SK-N-SH (cell line): Measurements from ENCODE around the gene TTF2. TPM values are rescaled to one million over a fixed set of nuclear protein-coding genes. Genes with fewer than 3 reads are reported as not detected.

ENCODE experiments used
- CTCF ChIA-PET: fragments of 300-600, 350-600 bp; formaldehyde crosslinking; extraction: SDS; loops from one replicate; lab custom pipeline; 2021; lab: Yijun Ruan, JAX
- POLR2A ChIA-PET: fragments of 350-600 bp; sonication (Branson Sonifier 250); formaldehyde crosslinking; extraction: SDS; loops from one replicate; lab custom pipeline; 2020; ENCODE audit warnings: antibody characterized with exemption, inconsistent platforms; lab: Yijun Ruan, JAX
- DNase-seq: peaks from one replicate; pipeline ENCODE4 v3.0.0; 2012
- H2AFZ ChIP-seq: fragments of 200-600 bp; sonication (generic); 2 replicates; pipeline ENCODE4 v1.8.1; 2016; ENCODE audit warnings: antibody characterized with exemption, mild to moderate bottlenecking, low read depth
- H3F3A ChIP-seq: fragments of 200-600 bp; sonication (generic); replicated peaks from 2 replicates; pipeline ENCODE3; 2016; ENCODE audit warnings: antibody characterized with exemption, mild to moderate bottlenecking; ENCODE audit not compliant: insufficient read depth
- H3K27ac ChIP-seq, 2 experiments: fragments of 200-500 bp in 1 of 2; fragments of 200-600 bp in 1 of 2; sonication (Bioruptor generic) in 1 of 2; sonication (generic), shearing (Covaris generic) in 1 of 2; 2 replicates each; pipeline versions ENCODE4 v1.5.1 to v1.6.1; 2014 to 2016; ENCODE audit warnings: low read depth in 2 of 2, inconsistent platforms in 1 of 2, low read length in 1 of 2, mild to moderate bottlenecking in 1 of 2, mixed read lengths in 1 of 2
- H3K27me3 ChIP-seq: fragments of 200-600 bp; sonication (generic), shearing (Covaris generic); 2 replicates; pipeline ENCODE4 v1.6.1; 2016; ENCODE audit warnings: mixed run types; ENCODE audit not compliant: insufficient read depth
- H3K36me3 ChIP-seq, 2 experiments: fragments of 200-500 bp in 1 of 2; fragments of 200-600 bp in 1 of 2; sonication (Bioruptor generic) in 1 of 2; sonication (generic) in 1 of 2; replicated peaks in 1 of 2; 2 replicates each; pipeline versions ENCODE3 to v1.5.1; 2014 to 2016; ENCODE audit warnings: low read length in 1 of 2, mild to moderate bottlenecking in 1 of 2; ENCODE audit not compliant: insufficient read depth in 2 of 2, control insufficient read depth in 1 of 2
- H3K4me1 ChIP-seq, 2 experiments: fragments of 200-500 bp in 1 of 2; fragments of 200-600 bp in 1 of 2; sonication (Bioruptor generic) in 1 of 2; sonication (generic), shearing (Covaris generic) in 1 of 2; 2 replicates each; pipeline versions ENCODE4 v1.5.1 to v1.6.1; 2014 to 2016; ENCODE audit warnings: low read depth in 1 of 2, low read length in 1 of 2, mixed run types in 1 of 2; ENCODE audit not compliant: insufficient read depth in 2 of 2, control insufficient read depth in 1 of 2
- H3K4me2 ChIP-seq: fragments of 200-600 bp; sonication (generic), shearing (Covaris generic); 2 replicates; pipeline ENCODE4 v1.6.1; 2017; ENCODE audit warnings: mixed run types
- H3K4me3 ChIP-seq, 2 experiments: fragments of 200-500 bp in 1 of 2; fragments of 200-600 bp in 1 of 2; sonication (Bioruptor generic) in 1 of 2; sonication (generic), shearing (Covaris generic) in 1 of 2; 2 replicates each; pipeline versions ENCODE4 v1.5.1 to v1.8.1; 2014 to 2016; ENCODE audit warnings: low read depth in 2 of 2, inconsistent platforms in 1 of 2, low read length in 1 of 2, mild to moderate bottlenecking in 1 of 2, mixed read lengths in 1 of 2, moderate library complexity in 1 of 2
- H3K79me2 ChIP-seq: fragments of 200-600 bp; sonication (generic); 2 replicates; pipeline ENCODE4 v1.8.1; 2017; ENCODE audit warnings: mild to moderate bottlenecking; ENCODE audit not compliant: insufficient read depth
- H3K9ac ChIP-seq: fragments of 200-600 bp; sonication (generic); 2 replicates; pipeline ENCODE4 v1.6.1; 2017; ENCODE audit warnings: mixed run types
- H3K9me2 ChIP-seq: fragments of 200-600 bp; sonication (generic); 2 replicates; pipeline ENCODE4 v1.6.1; 2017; ENCODE audit warnings: mixed run types
- H3K9me3 ChIP-seq: fragments of 200-600 bp; sonication (generic); 2 replicates; pipeline ENCODE4 v1.6.1; 2017; ENCODE audit warnings: mixed run types, mild to moderate bottlenecking, moderate library complexity
- H4K20me1 ChIP-seq: fragments of 200-600 bp; sonication (generic); 2 replicates; pipeline ENCODE4 v1.6.1; 2017; ENCODE audit warnings: mild to moderate bottlenecking, mixed run types; ENCODE audit not compliant: insufficient read depth
- ELF1 ChIP-seq: IDR thresholded peaks from 2 replicates; pipeline ENCODE4 v1.4.0; 2012
- EZH2phosphoT487 ChIP-seq: fragments of 200-600 bp; sonication (generic); IDR thresholded peaks from 2 replicates; pipeline ENCODE4 v1.6.1; 2017; ENCODE audit warnings: low read depth, mixed run types, mild to moderate bottlenecking, antibody characterized with exemption, moderate library complexity, borderline replicate concordance
- GATA2 ChIP-seq: sonication (generic); formaldehyde crosslinking; IDR thresholded peaks from 2 replicates; pipeline ENCODE4 v1.5.0; 2020; ENCODE audit warnings: mild to moderate bottlenecking, missing genetic modification reagents
- JUND ChIP-seq: IDR thresholded peaks from 2 replicates; pipeline ENCODE4 v1.4.0; 2012
- MXI1 ChIP-seq: IDR thresholded peaks from 2 replicates; pipeline ENCODE4 v1.6.1; 2012; ENCODE audit warnings: mild to moderate bottlenecking, low read depth, low read length, improper control_type of control experiment
- NRF1 ChIP-seq: IDR thresholded peaks from 2 replicates; pipeline ENCODE4 v1.6.1; 2012; ENCODE audit warnings: low read depth, mild to moderate bottlenecking, low read length
- RAD21 ChIP-seq: IDR thresholded peaks from 2 replicates; pipeline ENCODE4 v1.6.1; 2012; ENCODE audit warnings: mild to moderate bottlenecking, low read length
- RXRA ChIP-seq: IDR thresholded peaks from 2 replicates; pipeline ENCODE4 v1.4.0; 2012; ENCODE audit warnings: low read depth, mild to moderate bottlenecking, borderline replicate concordance
- TAF1 ChIP-seq: IDR thresholded peaks from 2 replicates; pipeline ENCODE4 v1.6.1; 2012; ENCODE audit warnings: low read depth, mild to moderate bottlenecking, low read length, moderate library complexity, borderline replicate concordance
- YY1 ChIP-seq: IDR thresholded peaks from 2 replicates; pipeline ENCODE4 v1.4.0; 2012; ENCODE audit warnings: low read depth, mild to moderate bottlenecking
- WGBS: methylation state at CpG from one replicate; pipeline ENCODE4 v1.1.6; 2017; ENCODE audit warnings: low lambda C conversion rate; 5-methylcytosine and 5-hydroxymethylcytosine counted together
- polyA plus RNA-seq, 3 experiments: library from polyadenylated mRNA; depleted of rRNA; stranded (reverse); fragments of >200 nt; gene quantifications; 2 replicates each; pipeline ENCODE4 v1.2.3, GENCODE V29; 2012
- TF ChIP-seq, protein P1 (sequence below): fragments of 150-350 bp; IDR thresholded peaks from 2 replicates; pipeline ENCODE4 v1.6.1; 2016; ENCODE audit warnings: mild to moderate bottlenecking, low read depth, low read length
- TF ChIP-seq, protein P2 (sequence below): fragments of 150-350 bp; IDR thresholded peaks from 2 replicates; pipeline ENCODE4 v1.6.1; 2017; ENCODE audit warnings: antibody characterized with exemption, low read length, low read depth, borderline replicate concordance
- TF ChIP-seq, protein P3 (sequence below): fragments of 200-600 bp; sonication (generic); IDR thresholded peaks from 2 replicates; pipeline ENCODE4 v1.6.1; 2017; ENCODE audit warnings: antibody characterized with exemption, mild to moderate bottlenecking, moderate library complexity
- TF ChIP-seq, protein P4 (sequence below): IDR thresholded peaks from 2 replicates; pipeline ENCODE4 v1.4.0; 2012; ENCODE audit warnings: low read depth, borderline replicate concordance
- TF ChIP-seq, protein P5 (sequence below): IDR thresholded peaks from 2 replicates; pipeline ENCODE4 v1.6.1; 2012; ENCODE audit warnings: mild to moderate bottlenecking, low read depth, low read length, moderate library complexity

The TTF2 gene
- polyA plus RNA-seq, 1 of the 3 experiments (the other 2 are of a cell fraction), result 10.8 TPM

DNA sequence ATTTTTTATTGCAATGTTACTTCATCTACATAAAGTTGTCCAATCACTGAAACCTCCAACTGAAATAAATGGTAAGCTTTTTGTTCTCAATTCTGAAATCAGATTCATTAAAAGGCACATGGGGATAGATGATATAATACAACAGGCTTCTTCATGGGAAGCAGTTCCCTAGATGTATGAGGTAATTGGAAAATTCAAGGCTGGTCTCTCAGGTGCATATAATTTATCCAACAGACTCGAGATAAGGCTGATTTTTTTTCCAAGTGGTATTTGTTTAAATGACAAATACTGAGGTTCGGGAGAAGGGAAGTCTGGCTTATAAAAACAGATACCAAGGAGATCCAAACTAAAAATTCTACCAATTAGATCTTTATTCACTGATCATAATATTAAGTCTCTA, 47.2 kb downstream of the TTF2 start:
- 95% methylated on average over 2 of the region's 2 CpGs for WGBS

More for the DNA sequence above, 47.2 kb downstream of the TTF2 start:
- CTCF ChIA-PET, result interaction anchor here (0.8 kb wide), 1 partner anchor 40 kb away, joined by 4 read pairs; no protein-coding TSS in a partner anchor
- no peak overlapping the region for H3K9ac ChIP-seq
- no peaks in the 10 kb centered on the region for H3K9me2 ChIP-seq
- no peaks in the 10 kb centered on the region for H3K4me1 ChIP-seq
- no peak overlapping the region for H2AFZ ChIP-seq
- H3K79me2 ChIP-seq, result no peaks in the 10 kb centered on the region
- no peak for TF ChIP-seq GATA2 (CRISPR knock-in tag)
- no peak for TF ChIP-seq JUND
- TF ChIP-seq RAD21, result no peak
- no peak for TF ChIP-seq MXI1
- TF ChIP-seq RXRA, result no peak
- no peak for TF ChIP-seq TAF1
- TF ChIP-seq EZH2phosphoT487, result no peak
- TF ChIP-seq NRF1, result no peak
- TF ChIP-seq, protein P1, sequence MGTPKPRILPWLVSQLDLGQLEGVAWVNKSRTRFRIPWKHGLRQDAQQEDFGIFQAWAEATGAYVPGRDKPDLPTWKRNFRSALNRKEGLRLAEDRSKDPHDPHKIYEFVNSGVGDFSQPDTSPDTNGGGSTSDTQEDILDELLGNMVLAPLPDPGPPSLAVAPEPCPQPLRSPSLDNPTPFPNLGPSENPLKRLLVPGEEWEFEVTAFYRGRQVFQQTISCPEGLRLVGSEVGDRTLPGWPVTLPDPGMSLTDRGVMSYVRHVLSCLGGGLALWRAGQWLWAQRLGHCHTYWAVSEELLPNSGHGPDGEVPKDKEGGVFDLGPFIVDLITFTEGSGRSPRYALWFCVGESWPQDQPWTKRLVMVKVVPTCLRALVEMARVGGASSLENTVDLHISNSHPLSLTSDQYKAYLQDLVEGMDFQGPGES, result no peak
- no peak for TF ChIP-seq YY1
- TF ChIP-seq, protein P2, sequence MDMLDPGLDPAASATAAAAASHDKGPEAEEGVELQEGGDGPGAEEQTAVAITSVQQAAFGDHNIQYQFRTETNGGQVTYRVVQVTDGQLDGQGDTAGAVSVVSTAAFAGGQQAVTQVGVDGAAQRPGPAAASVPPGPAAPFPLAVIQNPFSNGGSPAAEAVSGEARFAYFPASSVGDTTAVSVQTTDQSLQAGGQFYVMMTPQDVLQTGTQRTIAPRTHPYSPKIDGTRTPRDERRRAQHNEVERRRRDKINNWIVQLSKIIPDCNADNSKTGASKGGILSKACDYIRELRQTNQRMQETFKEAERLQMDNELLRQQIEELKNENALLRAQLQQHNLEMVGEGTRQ, result no peak
- no peak for TF ChIP-seq ELF1
- TF ChIP-seq, protein P3, sequence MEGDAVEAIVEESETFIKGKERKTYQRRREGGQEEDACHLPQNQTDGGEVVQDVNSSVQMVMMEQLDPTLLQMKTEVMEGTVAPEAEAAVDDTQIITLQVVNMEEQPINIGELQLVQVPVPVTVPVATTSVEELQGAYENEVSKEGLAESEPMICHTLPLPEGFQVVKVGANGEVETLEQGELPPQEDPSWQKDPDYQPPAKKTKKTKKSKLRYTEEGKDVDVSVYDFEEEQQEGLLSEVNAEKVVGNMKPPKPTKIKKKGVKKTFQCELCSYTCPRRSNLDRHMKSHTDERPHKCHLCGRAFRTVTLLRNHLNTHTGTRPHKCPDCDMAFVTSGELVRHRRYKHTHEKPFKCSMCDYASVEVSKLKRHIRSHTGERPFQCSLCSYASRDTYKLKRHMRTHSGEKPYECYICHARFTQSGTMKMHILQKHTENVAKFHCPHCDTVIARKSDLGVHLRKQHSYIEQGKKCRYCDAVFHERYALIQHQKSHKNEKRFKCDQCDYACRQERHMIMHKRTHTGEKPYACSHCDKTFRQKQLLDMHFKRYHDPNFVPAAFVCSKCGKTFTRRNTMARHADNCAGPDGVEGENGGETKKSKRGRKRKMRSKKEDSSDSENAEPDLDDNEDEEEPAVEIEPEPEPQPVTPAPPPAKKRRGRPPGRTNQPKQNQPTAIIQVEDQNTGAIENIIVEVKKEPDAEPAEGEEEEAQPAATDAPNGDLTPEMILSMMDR, result no peak
- TF ChIP-seq, protein P4, sequence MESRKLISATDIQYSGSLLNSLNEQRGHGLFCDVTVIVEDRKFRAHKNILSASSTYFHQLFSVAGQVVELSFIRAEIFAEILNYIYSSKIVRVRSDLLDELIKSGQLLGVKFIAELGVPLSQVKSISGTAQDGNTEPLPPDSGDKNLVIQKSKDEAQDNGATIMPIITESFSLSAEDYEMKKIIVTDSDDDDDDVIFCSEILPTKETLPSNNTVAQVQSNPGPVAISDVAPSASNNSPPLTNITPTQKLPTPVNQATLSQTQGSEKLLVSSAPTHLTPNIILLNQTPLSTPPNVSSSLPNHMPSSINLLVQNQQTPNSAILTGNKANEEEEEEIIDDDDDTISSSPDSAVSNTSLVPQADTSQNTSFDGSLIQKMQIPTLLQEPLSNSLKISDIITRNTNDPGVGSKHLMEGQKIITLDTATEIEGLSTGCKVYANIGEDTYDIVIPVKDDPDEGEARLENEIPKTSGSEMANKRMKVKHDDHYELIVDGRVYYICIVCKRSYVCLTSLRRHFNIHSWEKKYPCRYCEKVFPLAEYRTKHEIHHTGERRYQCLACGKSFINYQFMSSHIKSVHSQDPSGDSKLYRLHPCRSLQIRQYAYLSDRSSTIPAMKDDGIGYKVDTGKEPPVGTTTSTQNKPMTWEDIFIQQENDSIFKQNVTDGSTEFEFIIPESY, result no peak
- TF ChIP-seq, protein P5, sequence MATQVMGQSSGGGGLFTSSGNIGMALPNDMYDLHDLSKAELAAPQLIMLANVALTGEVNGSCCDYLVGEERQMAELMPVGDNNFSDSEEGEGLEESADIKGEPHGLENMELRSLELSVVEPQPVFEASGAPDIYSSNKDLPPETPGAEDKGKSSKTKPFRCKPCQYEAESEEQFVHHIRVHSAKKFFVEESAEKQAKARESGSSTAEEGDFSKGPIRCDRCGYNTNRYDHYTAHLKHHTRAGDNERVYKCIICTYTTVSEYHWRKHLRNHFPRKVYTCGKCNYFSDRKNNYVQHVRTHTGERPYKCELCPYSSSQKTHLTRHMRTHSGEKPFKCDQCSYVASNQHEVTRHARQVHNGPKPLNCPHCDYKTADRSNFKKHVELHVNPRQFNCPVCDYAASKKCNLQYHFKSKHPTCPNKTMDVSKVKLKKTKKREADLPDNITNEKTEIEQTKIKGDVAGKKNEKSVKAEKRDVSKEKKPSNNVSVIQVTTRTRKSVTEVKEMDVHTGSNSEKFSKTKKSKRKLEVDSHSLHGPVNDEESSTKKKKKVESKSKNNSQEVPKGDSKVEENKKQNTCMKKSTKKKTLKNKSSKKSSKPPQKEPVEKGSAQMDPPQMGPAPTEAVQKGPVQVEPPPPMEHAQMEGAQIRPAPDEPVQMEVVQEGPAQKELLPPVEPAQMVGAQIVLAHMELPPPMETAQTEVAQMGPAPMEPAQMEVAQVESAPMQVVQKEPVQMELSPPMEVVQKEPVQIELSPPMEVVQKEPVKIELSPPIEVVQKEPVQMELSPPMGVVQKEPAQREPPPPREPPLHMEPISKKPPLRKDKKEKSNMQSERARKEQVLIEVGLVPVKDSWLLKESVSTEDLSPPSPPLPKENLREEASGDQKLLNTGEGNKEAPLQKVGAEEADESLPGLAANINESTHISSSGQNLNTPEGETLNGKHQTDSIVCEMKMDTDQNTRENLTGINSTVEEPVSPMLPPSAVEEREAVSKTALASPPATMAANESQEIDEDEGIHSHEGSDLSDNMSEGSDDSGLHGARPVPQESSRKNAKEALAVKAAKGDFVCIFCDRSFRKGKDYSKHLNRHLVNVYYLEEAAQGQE, result no peak
- H3K4me3 ChIP-seq, result no peak overlapping the region
- H3K36me3 ChIP-seq, result peaks cover 17% of the 10 kb centered on the region in 2 experiments
- no peaks in the 10 kb centered on the region for H3K27me3 ChIP-seq
- H3K27ac ChIP-seq, result no peak overlapping the region
- no peaks in the 10 kb centered on the region for H3F3A ChIP-seq
- POLR2A ChIA-PET, result no interaction called here
- no peaks in the 10 kb centered on the region for H4K20me1 ChIP-seq
- H3K4me2 ChIP-seq, result no peak overlapping the region
- DNase-seq, result no peak
- no peaks in the 10 kb centered on the region for H3K9me3 ChIP-seq
